ENCODE data around the gene MS4A4A. TPM values are rescaled to one million over a fixed set of nuclear protein-coding genes. Genes with fewer than 3 reads are reported as not detected.

MS4A4A gene
- polyA plus RNA-seq, 1 donor from 2014 or later = not detected

- Histone ChIP-seq H3K9me3 (ENCODE audit: low read length) (no peaks in the 10 kb centered on the region), H3K9me2 (ENCODE audit: insufficient read depth, low read length) (no peaks in the 10 kb centered on the region), H3K27me3 (ENCODE audit: insufficient read depth, low read depth, low read length) (no peaks in the 10 kb centered on the region), H3K4me3 (ENCODE audit: low read length) (no peak overlapping the region), H2AFZ (ENCODE audit: low read depth, low read length) (no peak overlapping the region), H3F3A (ENCODE audit: insufficient read depth, low read length, poor library complexity, severe bottlenecking) (no peaks in the 10 kb centered on the region), H3K4me2 (ENCODE audit: low read length) (no peak overlapping the region), H3K36me3 (ENCODE audit: insufficient read depth, low read length) (no peaks in the 10 kb centered on the region), H3K79me2 (replicated peaks; ENCODE audit: insufficient read depth, low read length) (no peaks in the 10 kb centered on the region), H3K27ac (ENCODE audit: low read length) (no peak overlapping the region), H4K20me1 (ENCODE audit: insufficient read depth) (no peaks in the 10 kb centered on the region), H3K9ac (ENCODE audit: low read length) (no peak overlapping the region)
- no peak for TF ChIP-seq SMC3 (conservative IDR thresholded peaks at IDR 0.05; ENCODE audit: poor library complexity)
- TF ChIP-seq MXI1 (conservative IDR thresholded peaks at IDR 0.05; ENCODE audit: poor library complexity, severe bottlenecking) = no peak
- TF ChIP-seq CTCF (IDR thresholded peaks at IDR 0.05; ENCODE audit: poor library complexity, severe bottlenecking) = no peak
- no peak for TF ChIP-seq RAD21 (conservative IDR thresholded peaks at IDR 0.05)
- no peak for TF ChIP-seq EP300 (conservative IDR thresholded peaks at IDR 0.05; ENCODE audit: poor library complexity, severe bottlenecking)
- TF ChIP-seq POLR2AphosphoS5 (IDR thresholded peaks at IDR 0.05) = no peak
- TF ChIP-seq TAF1 (IDR thresholded peaks at IDR 0.05; ENCODE audit: low read depth) = no peak
- TF ChIP-seq EZH2 (IDR thresholded peaks at IDR 0.05; ENCODE audit: borderline replicate concordance, insufficient read depth, low read length, poor library complexity, severe bottlenecking) = no peak
- TF ChIP-seq, protein P1, sequence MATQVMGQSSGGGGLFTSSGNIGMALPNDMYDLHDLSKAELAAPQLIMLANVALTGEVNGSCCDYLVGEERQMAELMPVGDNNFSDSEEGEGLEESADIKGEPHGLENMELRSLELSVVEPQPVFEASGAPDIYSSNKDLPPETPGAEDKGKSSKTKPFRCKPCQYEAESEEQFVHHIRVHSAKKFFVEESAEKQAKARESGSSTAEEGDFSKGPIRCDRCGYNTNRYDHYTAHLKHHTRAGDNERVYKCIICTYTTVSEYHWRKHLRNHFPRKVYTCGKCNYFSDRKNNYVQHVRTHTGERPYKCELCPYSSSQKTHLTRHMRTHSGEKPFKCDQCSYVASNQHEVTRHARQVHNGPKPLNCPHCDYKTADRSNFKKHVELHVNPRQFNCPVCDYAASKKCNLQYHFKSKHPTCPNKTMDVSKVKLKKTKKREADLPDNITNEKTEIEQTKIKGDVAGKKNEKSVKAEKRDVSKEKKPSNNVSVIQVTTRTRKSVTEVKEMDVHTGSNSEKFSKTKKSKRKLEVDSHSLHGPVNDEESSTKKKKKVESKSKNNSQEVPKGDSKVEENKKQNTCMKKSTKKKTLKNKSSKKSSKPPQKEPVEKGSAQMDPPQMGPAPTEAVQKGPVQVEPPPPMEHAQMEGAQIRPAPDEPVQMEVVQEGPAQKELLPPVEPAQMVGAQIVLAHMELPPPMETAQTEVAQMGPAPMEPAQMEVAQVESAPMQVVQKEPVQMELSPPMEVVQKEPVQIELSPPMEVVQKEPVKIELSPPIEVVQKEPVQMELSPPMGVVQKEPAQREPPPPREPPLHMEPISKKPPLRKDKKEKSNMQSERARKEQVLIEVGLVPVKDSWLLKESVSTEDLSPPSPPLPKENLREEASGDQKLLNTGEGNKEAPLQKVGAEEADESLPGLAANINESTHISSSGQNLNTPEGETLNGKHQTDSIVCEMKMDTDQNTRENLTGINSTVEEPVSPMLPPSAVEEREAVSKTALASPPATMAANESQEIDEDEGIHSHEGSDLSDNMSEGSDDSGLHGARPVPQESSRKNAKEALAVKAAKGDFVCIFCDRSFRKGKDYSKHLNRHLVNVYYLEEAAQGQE (IDR thresholded peaks at IDR 0.05; ENCODE audit: borderline replicate concordance) = no peak
These were observed 34.3 kb downstream of the MS4A4A start for GRCh38 chr11:60314635-60315321.

- H2AFZ ChIP-seq (ENCODE audit: low read depth, low read length) = no peak overlapping the region
- no peaks in the 10 kb centered on the region for H4K20me1 ChIP-seq (ENCODE audit: insufficient read depth)
- H3F3A ChIP-seq (ENCODE audit: insufficient read depth, low read length, poor library complexity, severe bottlenecking) = no peaks in the 10 kb centered on the region
- no peak overlapping the region for H3K9ac ChIP-seq (ENCODE audit: low read length)
- no peaks in the 10 kb centered on the region for H3K9me3 ChIP-seq (ENCODE audit: low read length)
- TF ChIP-seq, protein P1 (IDR thresholded peaks at IDR 0.05; ENCODE audit: borderline replicate concordance) = no peak
- TF ChIP-seq EZH2 (IDR thresholded peaks at IDR 0.05; ENCODE audit: borderline replicate concordance, insufficient read depth, low read length, poor library complexity, severe bottlenecking) (no peak), EP300 (conservative IDR thresholded peaks at IDR 0.05; ENCODE audit: poor library complexity, severe bottlenecking) (no peak), TAF1 (IDR thresholded peaks at IDR 0.05; ENCODE audit: low read depth) (no peak), CTCF (IDR thresholded peaks at IDR 0.05; ENCODE audit: poor library complexity, severe bottlenecking) (no peak), MXI1 (conservative IDR thresholded peaks at IDR 0.05; ENCODE audit: poor library complexity, severe bottlenecking) (no peak), POLR2AphosphoS5 (IDR thresholded peaks at IDR 0.05) (no peak), SMC3 (conservative IDR thresholded peaks at IDR 0.05; ENCODE audit: poor library complexity) (no peak), RAD21 (conservative IDR thresholded peaks at IDR 0.05) (no peak)
- H3K36me3 ChIP-seq (ENCODE audit: insufficient read depth, low read length) = no peaks in the 10 kb centered on the region
- no peak overlapping the region for H3K27ac ChIP-seq (ENCODE audit: low read length)
- H3K79me2 ChIP-seq (replicated peaks; ENCODE audit: insufficient read depth, low read length) = no peaks in the 10 kb centered on the region
- H3K27me3 ChIP-seq (ENCODE audit: insufficient read depth, low read depth, low read length) = no peaks in the 10 kb centered on the region
- no peak overlapping the region for H3K4me2 ChIP-seq (ENCODE audit: low read length)
- H3K9me2 ChIP-seq (ENCODE audit: insufficient read depth, low read length) = no peaks in the 10 kb centered on the region
- no peak overlapping the region for H3K4me3 ChIP-seq (ENCODE audit: low read length)
These were observed 35.4 kb downstream of the MS4A4A start for GRCh38 chr11:60315871-60316270.
